IPS DF 19.7 (cell line): ENCODE data around the gene TTLL5.

ENCODE experiments used
- DNase-seq: peaks from one replicate; pipeline ENCODE4 v3.0.0-alpha.2; 2013; ENCODE audit warnings: low read depth, low spot score

TTLL5 gene

GRCh38 chr14:75660630-75661498 is at the start of gene TTLL5, which contains the start of gene ERG28:
Gene TTLL5, plus strand, starts transcription at chr14:75661246. Its CDS starts 1,904 bp downstream, at chr14:75663150.
Gene ERG28, minus strand, starts transcription at chr14:75660876. Its CDS starts 3,374 bp downstream, at chr14:75657502.
- peak; percentile 98 for DNase-seq

GRCh38 chr14:75612157-75612556 is 48.9 kb upstream of the TTLL5 start:
- DNase-seq: no peak

GRCh38 chr14:75614179-75614578 is 46.9 kb upstream of the TTLL5 start:
- DNase-seq: no peak

GRCh38 chr14:75615200-75615599 is 45.8 kb upstream of the TTLL5 start:
- no peak for DNase-seq

GRCh38 chr14:75619548-75619947 is 41.5 kb upstream of the TTLL5 start:
- no peak for DNase-seq

- no peak for DNase-seq
These were observed 36.0 kb upstream of the TTLL5 start for GRCh38 chr14:75625034-75625433.

- DNase-seq: no peak
These were observed 34.6 kb upstream of the TTLL5 start for GRCh38 chr14:75626396-75626795.

GRCh38 chr14:75626863-75627262 is 34.2 kb upstream of the TTLL5 start:
- DNase-seq: no peak

GRCh38 chr14:75627406-75627805 is 33.6 kb upstream of the TTLL5 start:
- no peak for DNase-seq

- no peak for DNase-seq
These were observed 32.2 kb upstream of the TTLL5 start for GRCh38 chr14:75628816-75629215.

- DNase-seq: peak; percentile 90
These were observed 30.2 kb upstream of the TTLL5 start for GRCh38 chr14:75630695-75631452.

GRCh38 chr14:75631453-75631831 is 29.6 kb upstream of the TTLL5 start:
- peak; percentile 85 for DNase-seq

- DNase-seq: no peak
These were observed 26.2 kb upstream of the TTLL5 start for GRCh38 chr14:75634848-75635247.

- DNase-seq: no peak
These were observed 24.9 kb upstream of the TTLL5 start for GRCh38 chr14:75636100-75636692.

GRCh38 chr14:75640876-75641275 is 20.2 kb upstream of the TTLL5 start:
- DNase-seq: no peak

GRCh38 chr14:75643985-75644384 is 17.1 kb upstream of the TTLL5 start:
- no peak for DNase-seq

GRCh38 chr14:75645056-75645455 is 16.0 kb upstream of the TTLL5 start:
- DNase-seq: no peak

GRCh38 chr14:75646762-75647161 is 14.3 kb upstream of the TTLL5 start:
- DNase-seq: no peak

- DNase-seq: no peak
These were observed 13.4 kb upstream of the TTLL5 start for GRCh38 chr14:75647640-75648039.

GRCh38 chr14:75648066-75648838 is 12.8 kb upstream of the TTLL5 start:
- DNase-seq: no peak

GRCh38 chr14:75649337-75649736 is 11.7 kb upstream of the TTLL5 start:
- no peak for DNase-seq

GRCh38 chr14:75649773-75650172 is 11.3 kb upstream of the TTLL5 start:
- no peak for DNase-seq
